Neural crest cell (in vitro differentiated cells): Measurements from ENCODE around the gene LIN52. TPM values are rescaled to one million over a fixed set of nuclear protein-coding genes. Genes with fewer than 3 reads are reported as not detected.
A peak's percentile ranks its signal among the peaks of the same experiment; 100 is the strongest.

Experiments used
- DNase-seq: peaks from one replicate; pipeline ENCODE4 v3.0.0; 2021; ENCODE audit warnings: low read depth, mixed read lengths, low spot score
- H3K27ac Mint-ChIP-seq: one replicate; pipeline ENCODE4 v1.8.0; 2021; ENCODE audit warnings: mild to moderate bottlenecking, mixed read lengths; ENCODE audit not compliant: unreplicated experiment
- H3K27me3 Mint-ChIP-seq: 2 replicates; pipeline ENCODE4 v1.8.0; 2021; ENCODE audit warnings: low read depth, mild to moderate bottlenecking, mixed read lengths
- H3K36me3 Mint-ChIP-seq: 2 replicates; pipeline ENCODE4 v1.8.0; 2021; ENCODE audit warnings: low read depth, mild to moderate bottlenecking, mixed read lengths
- H3K4me1 Mint-ChIP-seq: 2 replicates; pipeline ENCODE4 v1.8.0; 2021; ENCODE audit warnings: mixed read lengths
- H3K4me3 Mint-ChIP-seq: one replicate; pipeline ENCODE4 v1.8.0; 2021; ENCODE audit warnings: mild to moderate bottlenecking, mixed read lengths
- H3K9me3 Mint-ChIP-seq: 2 replicates; pipeline ENCODE4 v1.8.0; 2021; ENCODE audit warnings: mixed read lengths
- total RNA-seq: library from RNA; stranded (reverse); gene quantifications from 2 replicates; pipeline ENCODE4 v1.2.1, GENCODE V29; 2021
- TF ChIP-seq, protein P1 (sequence below): fragments of 200-600 bp; sonication (generic); conservative IDR thresholded peaks from 2 replicates; pipeline ENCODE4 v1.5.0; 2021; ENCODE audit warnings: antibody characterized with exemption, mild to moderate bottlenecking

Gene LIN52
- total RNA-seq, 1 donor from 2014 or later, result 22.4 TPM

DNA sequence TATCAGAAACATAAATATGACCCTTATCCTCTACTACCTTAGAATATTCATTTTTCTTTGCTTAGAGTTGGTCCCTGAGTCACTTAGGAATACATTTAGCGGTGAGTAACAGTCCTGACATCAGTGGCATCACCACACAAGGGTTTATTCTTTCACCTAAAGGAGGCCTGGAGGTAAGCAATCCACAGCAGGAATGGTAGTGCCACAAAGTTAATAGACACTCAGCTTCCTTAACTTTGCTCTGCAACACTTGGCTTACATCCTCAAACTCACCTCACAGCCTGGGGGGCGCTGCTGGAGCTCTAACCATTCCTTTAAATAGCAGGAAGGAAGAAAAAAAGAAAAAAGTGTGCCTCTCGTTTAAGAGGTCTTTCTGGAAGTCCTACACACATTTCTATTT, 36.5 kb upstream of the LIN52 start:
- Mint-ChIP-seq H3K9me3 (no peaks in the 10 kb centered on the region), H3K27ac (no peak overlapping the region), H3K27me3 (no peaks in the 10 kb centered on the region), H3K36me3 (no peaks in the 10 kb centered on the region), H3K4me1 (no peaks in the 10 kb centered on the region), H3K4me3 (no peak overlapping the region)
- TF ChIP-seq, protein P1, sequence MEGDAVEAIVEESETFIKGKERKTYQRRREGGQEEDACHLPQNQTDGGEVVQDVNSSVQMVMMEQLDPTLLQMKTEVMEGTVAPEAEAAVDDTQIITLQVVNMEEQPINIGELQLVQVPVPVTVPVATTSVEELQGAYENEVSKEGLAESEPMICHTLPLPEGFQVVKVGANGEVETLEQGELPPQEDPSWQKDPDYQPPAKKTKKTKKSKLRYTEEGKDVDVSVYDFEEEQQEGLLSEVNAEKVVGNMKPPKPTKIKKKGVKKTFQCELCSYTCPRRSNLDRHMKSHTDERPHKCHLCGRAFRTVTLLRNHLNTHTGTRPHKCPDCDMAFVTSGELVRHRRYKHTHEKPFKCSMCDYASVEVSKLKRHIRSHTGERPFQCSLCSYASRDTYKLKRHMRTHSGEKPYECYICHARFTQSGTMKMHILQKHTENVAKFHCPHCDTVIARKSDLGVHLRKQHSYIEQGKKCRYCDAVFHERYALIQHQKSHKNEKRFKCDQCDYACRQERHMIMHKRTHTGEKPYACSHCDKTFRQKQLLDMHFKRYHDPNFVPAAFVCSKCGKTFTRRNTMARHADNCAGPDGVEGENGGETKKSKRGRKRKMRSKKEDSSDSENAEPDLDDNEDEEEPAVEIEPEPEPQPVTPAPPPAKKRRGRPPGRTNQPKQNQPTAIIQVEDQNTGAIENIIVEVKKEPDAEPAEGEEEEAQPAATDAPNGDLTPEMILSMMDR, result no peak
- no peak for DNase-seq

DNA sequence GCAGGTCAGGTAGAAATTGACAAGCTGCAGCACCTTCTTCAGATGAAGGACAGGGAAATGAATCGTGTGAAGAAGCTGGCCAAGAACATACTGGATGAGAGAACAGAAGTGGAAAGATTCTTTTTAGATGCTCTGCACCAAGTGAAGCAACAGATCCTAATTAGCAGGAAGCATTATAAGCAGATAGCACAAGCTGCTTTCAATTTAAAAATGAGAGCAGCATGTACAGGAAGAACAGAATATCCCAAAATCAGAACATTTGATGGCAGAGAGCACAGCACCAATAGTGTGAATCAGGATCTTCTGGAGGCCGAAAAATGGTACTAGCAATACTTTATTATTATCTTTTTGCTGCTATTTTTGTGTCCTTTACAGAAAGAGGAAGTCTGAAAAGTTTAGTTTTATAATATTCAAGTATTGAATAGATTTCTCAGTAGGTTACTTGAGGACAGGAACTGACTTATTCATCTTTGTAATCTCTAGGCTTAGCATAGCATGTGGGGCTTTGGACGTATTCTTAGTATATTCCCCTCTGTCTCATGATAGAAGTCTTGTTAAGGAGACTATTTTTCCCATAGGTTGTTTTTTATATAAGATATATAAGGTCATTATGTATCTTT, 34.8 kb upstream of the LIN52 start:
- no peaks in the 10 kb centered on the region for H3K4me1 Mint-ChIP-seq
- TF ChIP-seq, protein P1, result no peak
- DNase-seq, result no peak
- H3K36me3 Mint-ChIP-seq, result no peaks in the 10 kb centered on the region
- H3K27ac Mint-ChIP-seq, result no peak overlapping the region
- H3K9me3 Mint-ChIP-seq, result no peaks in the 10 kb centered on the region
- no peaks in the 10 kb centered on the region for H3K27me3 Mint-ChIP-seq
- H3K4me3 Mint-ChIP-seq, result no peak overlapping the region

DNA sequence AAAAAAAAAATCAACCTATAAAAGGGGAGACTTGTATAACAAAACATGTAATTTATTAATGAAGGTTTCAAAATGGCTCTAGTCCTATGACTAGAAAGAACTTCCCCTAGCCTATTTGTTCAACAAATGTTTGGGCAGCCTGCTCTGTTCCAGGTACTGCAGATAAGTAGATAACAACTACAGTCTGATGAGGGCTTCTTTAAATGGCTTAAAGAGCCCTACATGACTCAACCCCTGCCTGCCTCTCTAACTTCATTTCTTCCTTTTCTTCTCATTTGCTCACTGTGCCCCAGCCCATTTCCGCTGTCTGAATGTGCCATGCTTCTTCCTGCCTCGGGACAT, 22.0 kb upstream of the LIN52 start:
- Mint-ChIP-seq H3K27ac (no peak overlapping the region), H3K4me3 (no peak overlapping the region), H3K4me1 (no peaks in the 10 kb centered on the region), H3K36me3 (peaks cover 3% of the 10 kb centered on the region), H3K27me3 (no peaks in the 10 kb centered on the region), H3K9me3 (no peaks in the 10 kb centered on the region)
- TF ChIP-seq, protein P1, result no peak
- no peak for DNase-seq

DNA sequence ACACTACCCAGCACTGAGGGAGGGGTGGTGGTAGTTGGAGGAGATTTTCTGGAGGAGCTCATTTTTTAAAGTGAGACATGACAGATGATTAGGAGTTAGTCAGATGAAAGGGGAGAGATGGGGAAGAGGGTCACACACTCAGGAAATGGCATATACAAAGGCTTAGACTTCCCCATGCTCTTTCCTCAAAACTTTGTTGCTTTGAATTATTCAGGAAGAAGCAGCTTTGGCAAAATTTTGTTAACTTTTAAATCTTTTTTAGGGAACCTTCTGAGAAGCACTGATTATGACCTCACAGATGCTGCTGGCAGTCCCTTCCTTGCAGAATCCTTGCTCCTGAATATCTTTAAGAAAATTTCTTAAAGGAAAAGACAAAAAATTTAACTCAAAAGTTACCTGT, 20.3 kb upstream of the LIN52 start:
- Mint-ChIP-seq H3K9me3 (no peaks in the 10 kb centered on the region), H3K36me3 (peaks cover 3% of the 10 kb centered on the region), H3K27me3 (no peaks in the 10 kb centered on the region), H3K4me1 (no peaks in the 10 kb centered on the region), H3K27ac (peak overlapping the region; percentile 37), H3K4me3 (no peak overlapping the region)
- DNase-seq, result no peak
- TF ChIP-seq, protein P1, result no peak

DNA sequence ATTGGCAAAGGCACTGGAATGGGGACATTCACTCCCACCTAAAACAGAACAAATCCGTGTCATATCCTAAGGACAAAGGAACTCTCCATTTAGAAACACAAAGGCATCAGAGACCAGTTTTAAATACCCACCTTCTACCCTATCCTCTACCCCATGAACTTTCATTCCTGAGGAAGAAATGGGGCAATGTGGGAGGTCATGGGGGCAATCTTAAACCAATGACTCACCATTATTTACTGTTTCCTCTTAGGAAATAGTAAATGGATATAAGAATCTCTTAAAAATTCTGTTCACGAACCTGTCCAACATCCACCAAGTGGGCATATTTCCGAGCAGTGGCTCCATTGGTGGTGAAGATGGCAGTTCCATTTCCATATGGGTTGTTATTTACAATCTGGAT, 19.9 kb upstream of the LIN52 start:
- DNase-seq, result no peak
- Mint-ChIP-seq H3K36me3 (peaks cover 3% of the 10 kb centered on the region), H3K9me3 (no peaks in the 10 kb centered on the region), H3K4me1 (no peaks in the 10 kb centered on the region), H3K27ac (no peak overlapping the region), H3K4me3 (no peak overlapping the region), H3K27me3 (no peaks in the 10 kb centered on the region)
- TF ChIP-seq, protein P1, result no peak
